DOHH2 (cell line): Measurements from ENCODE around the gene PSMC5.
A peak's percentile ranks its signal among the peaks of the same experiment; 100 is the strongest.

Experiments used
- H3F3A ChIP-seq: fragments of 200-600 bp; sonication (generic), shearing (Covaris generic); 2 replicates; pipeline ENCODE4 v1.6.0; 2016; ENCODE audit warnings: antibody characterized with exemption, mild to moderate bottlenecking; ENCODE audit not compliant: control insufficient read depth, insufficient read depth
- H3K27ac ChIP-seq: fragments of 200-600 bp; sonication (generic); 2 replicates; pipeline ENCODE4 v1.5.1; 2014; ENCODE audit warnings: low read depth, mild to moderate bottlenecking, low read length, moderate library complexity
- H3K27me3 ChIP-seq: fragments of 200-600 bp; sonication (generic); 2 replicates; pipeline ENCODE4 v1.6.1; 2014; ENCODE audit warnings: mild to moderate bottlenecking, low read length, mixed read lengths; ENCODE audit not compliant: control insufficient read depth
- H3K36me3 ChIP-seq: fragments of 200-600 bp; sonication (generic); 2 replicates; pipeline ENCODE4 v1.6.1; 2014; ENCODE audit warnings: mild to moderate bottlenecking, low read length, moderate library complexity, mixed read lengths; ENCODE audit not compliant: control insufficient read depth
- H3K4me1 ChIP-seq: fragments of 200-600 bp; sonication (generic); 2 replicates; pipeline ENCODE4 v1.6.1; 2014; ENCODE audit warnings: mild to moderate bottlenecking, low read length, mixed read lengths; ENCODE audit not compliant: control insufficient read depth
- H3K4me2 ChIP-seq: fragments of 200-600 bp; sonication (generic); 2 replicates; pipeline ENCODE4 v1.6.0; 2014; ENCODE audit warnings: mild to moderate bottlenecking, low read length, moderate library complexity
- H3K4me3 ChIP-seq: fragments of 200-600 bp; sonication (generic); 2 replicates; pipeline ENCODE4 v1.5.1; 2014; ENCODE audit warnings: mild to moderate bottlenecking, low read length, mixed read lengths
- H3K79me2 ChIP-seq: fragments of 200-600 bp; sonication (generic); 2 replicates; pipeline ENCODE4 v1.6.1; 2014; ENCODE audit warnings: mild to moderate bottlenecking, low read length, mixed read lengths; ENCODE audit not compliant: control insufficient read depth
- H3K9me2 ChIP-seq: fragments of 200-600 bp; sonication (generic); replicated peaks from 2 replicates; pipeline ENCODE4 v1.6.1; 2014; ENCODE audit warnings: mild to moderate bottlenecking, low read length, mixed read lengths; ENCODE audit not compliant: control insufficient read depth
- H3K9me3 ChIP-seq: fragments of 200-600 bp; sonication (generic); 2 replicates; pipeline ENCODE4 v1.6.1; 2014; ENCODE audit warnings: antibody characterized with exemption, low read length, mixed read lengths; ENCODE audit not compliant: control insufficient read depth, insufficient read depth
- H4K20me1 ChIP-seq: fragments of 200-600 bp; sonication (generic); 2 replicates; pipeline ENCODE4 v1.6.0; 2014; ENCODE audit warnings: low read depth, mild to moderate bottlenecking, antibody characterized with exemption, low read length, moderate library complexity; ENCODE audit not compliant: control insufficient read depth, insufficient read depth
- CTCF ChIP-seq: fragments of 200-600 bp; sonication (generic); IDR thresholded peaks from one replicate; pipeline ENCODE4 v1.5.1; 2014; ENCODE audit warnings: antibody characterized with exemption, mild to moderate bottlenecking, low read depth, low read length; ENCODE audit not compliant: poor library complexity, severe bottlenecking
- EZH2phosphoT487 ChIP-seq: fragments of 200-600 bp; sonication (generic); IDR thresholded peaks from 2 replicates; pipeline ENCODE4 v1.6.1; 2017; ENCODE audit warnings: borderline replicate concordance, mild to moderate bottlenecking, antibody characterized with exemption, low read length, moderate library complexity, mixed read lengths

Gene PSMC5

GRCh38 chr17:63843910-63844677 lies 16.9 kb downstream of the PSMC5 start:
- Histone ChIP-seq H3K4me3 (peak overlapping the region; percentile 87), H3K4me1 (peaks cover 45% of the 10 kb centered on the region), H3K36me3 (peaks cover 21% of the 10 kb centered on the region), H3K27ac (peak overlapping the region; percentile 80), H3K9me3 (peaks cover 10% of the 10 kb centered on the region), H3K27me3 (no peaks in the 10 kb centered on the region; the same call in 1 of the 2 replicates), H3F3A (peaks cover 19% of the 10 kb centered on the region), H3K9me2 (no peaks in the 10 kb centered on the region), H3K79me2 (peaks cover 33% of the 10 kb centered on the region), H3K4me2 (peak overlapping the region; percentile 97), H4K20me1 (no peaks in the 10 kb centered on the region; the same call in 1 of the 2 replicates)
- TF ChIP-seq EZH2phosphoT487, result no peak

GRCh38 chr17:63845509-63845908 lies 18.3 kb downstream of the PSMC5 start:
- Histone ChIP-seq H3K4me2 (no peak overlapping the region), H3K9me3 (peaks cover 10% of the 10 kb centered on the region), H4K20me1 (no peaks in the 10 kb centered on the region; the same call in 1 of the 2 replicates), H3K9me2 (no peaks in the 10 kb centered on the region), H3K4me1 (peaks cover 30% of the 10 kb centered on the region), H3K79me2 (peaks cover 18% of the 10 kb centered on the region), H3K36me3 (peaks cover 20% of the 10 kb centered on the region), H3K27ac (no peak overlapping the region), H3F3A (peaks cover 17% of the 10 kb centered on the region), H3K27me3 (no peaks in the 10 kb centered on the region; the same call in 1 of the 2 replicates), H3K4me3 (no peak overlapping the region)
- TF ChIP-seq CTCF (no peak), EZH2phosphoT487 (no peak)

GRCh38 chr17:63847525-63848249 lies 20.5 kb downstream of the PSMC5 start:
- no peaks in the 10 kb centered on the region for H3K9me2 ChIP-seq
- 0 out of 2 replicates have a peak, but pooled peaks cover 4% of the 10 kb centered on the region for H3K36me3 ChIP-seq
- peaks cover 16% of the 10 kb centered on the region for H3F3A ChIP-seq
- H3K27me3 ChIP-seq, result no peaks in the 10 kb centered on the region; the same call in 1 of the 2 replicates
- no peaks in the 10 kb centered on the region for H3K79me2 ChIP-seq
- no peaks in the 10 kb centered on the region for H4K20me1 ChIP-seq
- no peak overlapping the region for H3K4me2 ChIP-seq
- H3K9me3 ChIP-seq, result peaks cover 10% of the 10 kb centered on the region
- TF ChIP-seq CTCF (no peak), EZH2phosphoT487 (no peak)
- H3K4me1 ChIP-seq, result peaks cover 21% of the 10 kb centered on the region
- H3K27ac ChIP-seq, result no peak overlapping the region
- H3K4me3 ChIP-seq, result no peak overlapping the region; the same call in 1 of the 2 replicates
